DOHH2 (cell line): ENCODE results near the gene ANKS1B.

Source experiments
- CTCF ChIP-seq: fragments of 200-600 bp; sonication (generic); IDR thresholded peaks from one replicate; pipeline ENCODE4 v1.5.1; 2014; ENCODE audit warnings: antibody characterized with exemption, mild to moderate bottlenecking, low read depth, low read length; ENCODE audit not compliant: poor library complexity, severe bottlenecking
- EZH2phosphoT487 ChIP-seq: fragments of 200-600 bp; sonication (generic); IDR thresholded peaks from 2 replicates; pipeline ENCODE4 v1.6.1; 2017; ENCODE audit warnings: borderline replicate concordance, mild to moderate bottlenecking, antibody characterized with exemption, low read length, moderate library complexity, mixed read lengths

- no peak for TF ChIP-seq CTCF
- TF ChIP-seq EZH2phosphoT487 = no peak
These were observed 340.1 kb downstream of the ANKS1B start for GRCh38 chr12:99644629-99645028.
